CD4-positive, alpha-beta T cell treated with Interleukin-6 at 100 ng/mL for 8 hours (primary cell): Measurements from ENCODE around the gene GCLM.
A peak's percentile ranks its signal among the peaks of the same experiment; 100 is the strongest.
"Not testable (repeated sequence)": the region's sequence is repeated elsewhere in the genome, so short reads cannot be mapped to it uniquely, and the experiment has no call there.

ENCODE experiments used
- DNase-seq: peaks from one replicate; pipeline ENCODE4 v3.0.0-alpha.2; 2020; ENCODE audit warnings: mixed read lengths, low spot score

GCLM gene

GRCh38 chr1:93888900-93889299 lies 20.3 kb downstream of the GCLM start:
- DNase-seq, result no peak

DNA sequence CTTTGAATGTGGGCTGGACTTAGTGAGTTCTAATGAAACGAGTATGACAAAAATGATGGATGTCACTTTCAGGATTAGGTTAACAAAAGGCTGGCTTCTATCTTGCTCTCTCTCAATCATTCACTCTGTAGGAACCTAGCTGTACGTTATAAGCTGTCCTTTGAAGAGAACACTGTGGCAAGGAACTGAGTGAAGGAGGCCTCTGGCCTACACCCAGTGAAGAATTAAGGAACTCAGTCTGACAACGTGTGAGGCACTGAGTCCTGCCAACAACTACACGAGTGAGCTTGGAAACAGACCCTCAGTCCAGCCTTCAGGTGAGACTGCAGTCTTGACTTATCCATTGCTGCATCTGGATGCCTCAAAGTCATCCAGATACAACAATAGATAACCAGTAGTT lies 27.0 kb downstream of the GCLM start:
- DNase-seq, result no peak

GRCh38 chr1:93880731-93881130 lies 28.5 kb downstream of the GCLM start:
- no peak for DNase-seq

DNA sequence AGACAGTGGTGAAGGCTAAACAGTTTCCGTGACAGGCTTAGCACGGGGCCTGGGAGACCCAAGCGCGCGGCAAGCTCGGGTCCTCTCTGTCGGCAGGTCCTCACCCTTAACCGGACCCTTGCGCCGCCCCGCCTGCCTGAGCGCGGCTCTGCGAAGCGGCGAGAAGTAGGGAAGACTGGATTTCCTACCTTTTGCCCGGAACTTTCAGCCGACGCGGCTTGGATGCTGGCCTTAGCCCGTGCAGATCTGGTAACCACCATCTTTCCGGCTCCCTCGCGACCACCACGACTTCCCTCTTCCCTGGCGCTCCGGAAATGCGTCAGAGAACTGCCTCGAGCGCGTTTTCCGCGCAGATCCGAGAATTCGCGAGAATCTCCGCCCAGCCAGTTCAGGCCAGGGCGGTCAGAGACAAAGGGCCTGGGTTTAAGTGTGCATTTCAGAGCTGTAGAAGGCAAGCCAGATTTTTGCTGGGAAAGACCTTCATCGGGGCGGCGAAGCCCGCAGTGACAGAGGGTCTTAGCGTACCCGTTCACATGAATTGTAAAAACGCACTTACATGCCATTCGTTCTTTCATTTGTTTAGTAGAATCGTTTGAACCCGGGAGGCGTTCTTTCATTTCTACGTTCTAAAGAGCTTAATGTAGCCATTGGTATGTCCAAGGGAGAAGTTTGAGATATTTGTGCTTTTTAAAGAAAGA lies 30.2 kb downstream of the GCLM start, which contains the start of gene DNTTIP2:
TSS of gene DNTTIP2 (minus strand) at position 318 of the 698 bp plus-strand sequence. CDS start at position 260, 58 bp downstream.
- peak; percentile 85 for DNase-seq

DNA sequence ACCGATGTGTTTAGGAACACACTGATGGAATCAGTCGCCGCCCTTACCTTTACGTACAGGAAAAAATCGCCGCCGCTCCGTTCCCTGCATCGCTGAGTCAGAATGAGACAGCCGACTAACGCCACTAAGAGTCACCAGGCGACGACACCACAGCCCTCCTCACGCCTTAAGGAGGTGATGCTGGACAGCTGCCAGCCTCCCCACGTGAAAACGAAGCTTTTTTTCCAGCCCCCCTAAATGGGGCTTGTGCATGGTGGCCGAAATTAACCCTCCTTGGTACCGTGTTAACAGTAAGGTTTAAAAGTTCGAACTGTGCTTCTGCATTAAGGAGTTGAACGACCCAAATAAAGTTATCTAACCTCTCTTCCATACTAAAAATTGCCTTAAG lies 30.7 kb downstream of the GCLM start:
- peak; percentile 25 for DNase-seq

- DNase-seq, result no peak
These were observed 31.7 kb downstream of the GCLM start for GRCh38 chr1:93877529-93877928.

- no peak for DNase-seq
These were observed 33.0 kb downstream of the GCLM start for GRCh38 chr1:93876244-93876643.

DNA sequence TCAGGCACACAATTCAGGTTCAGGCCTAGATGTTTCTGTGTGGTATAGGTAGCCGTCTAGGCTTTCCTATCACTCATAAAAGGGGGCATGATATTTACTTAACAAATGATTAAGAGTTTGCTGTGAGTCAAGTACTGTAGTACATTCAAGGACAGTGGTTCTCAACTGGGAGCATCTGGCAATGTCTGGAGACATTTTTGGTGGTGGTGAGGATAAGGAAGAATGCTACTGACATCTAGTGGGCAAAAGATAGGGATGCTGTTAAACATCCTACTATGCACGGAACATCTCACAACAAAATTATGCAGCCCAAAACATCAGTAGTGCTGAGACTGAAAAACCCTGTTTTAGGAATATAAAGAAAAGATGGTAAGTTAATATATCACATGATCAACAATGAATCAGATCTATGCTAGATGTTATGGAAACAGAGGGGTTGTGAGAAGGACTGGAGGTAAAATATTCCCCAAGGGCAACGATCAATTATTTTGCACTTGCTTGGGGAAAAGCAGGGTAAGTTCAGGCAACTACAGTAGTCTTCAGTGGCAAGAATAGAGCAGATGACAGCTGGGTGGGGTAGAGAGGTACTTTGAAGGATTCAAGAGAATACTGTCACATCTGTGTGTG lies 35.1 kb downstream of the GCLM start:
- DNase-seq, result peak; percentile 48

GRCh38 chr1:93871366-93871765 lies 37.9 kb downstream of the GCLM start:
- DNase-seq, result no peak

DNA sequence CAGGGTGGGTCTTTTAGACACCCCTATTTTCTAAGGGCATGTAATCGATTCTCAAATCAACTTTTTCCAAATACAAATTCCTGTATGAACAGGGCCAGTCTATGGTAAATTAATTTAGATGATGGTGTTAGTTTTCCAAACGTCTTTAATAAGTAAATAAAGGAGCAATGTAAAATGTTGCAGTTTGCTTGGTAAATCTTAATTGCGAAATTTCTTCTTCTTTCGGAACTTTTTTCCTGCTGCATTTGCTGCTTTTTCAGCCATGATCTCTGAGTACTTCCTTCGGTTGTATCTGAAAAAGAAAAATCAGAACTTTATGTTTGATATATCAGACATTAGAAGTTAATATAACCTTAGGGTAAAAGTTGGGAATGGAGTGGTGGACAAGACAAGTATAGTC lies 39.6 kb downstream of the GCLM start:
- no peak for DNase-seq

- not testable (repeated sequence) for DNase-seq
These were observed 40.7 kb downstream of the GCLM start for GRCh38 chr1:93868492-93868891.

DNA sequence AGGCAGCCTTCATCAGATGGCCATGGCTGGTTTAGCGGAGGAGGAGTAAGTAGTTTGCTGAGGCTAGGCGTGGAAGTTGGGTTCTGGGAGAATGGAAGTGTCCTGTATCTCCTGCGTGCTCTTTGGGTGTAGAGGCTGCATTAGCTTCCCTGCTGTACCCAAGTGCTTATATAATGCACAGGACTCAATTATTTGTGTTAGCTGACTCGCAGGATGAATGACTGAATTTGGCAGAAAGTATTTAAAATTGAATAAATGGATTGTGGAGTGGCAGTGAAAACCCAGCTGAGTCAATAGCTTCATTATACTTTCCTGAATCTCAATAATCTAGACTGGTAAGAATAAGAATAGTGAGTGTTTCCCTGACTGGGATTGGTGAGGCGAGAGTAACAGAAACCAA lies 44.0 kb downstream of the GCLM start:
- DNase-seq, result no peak

DNA sequence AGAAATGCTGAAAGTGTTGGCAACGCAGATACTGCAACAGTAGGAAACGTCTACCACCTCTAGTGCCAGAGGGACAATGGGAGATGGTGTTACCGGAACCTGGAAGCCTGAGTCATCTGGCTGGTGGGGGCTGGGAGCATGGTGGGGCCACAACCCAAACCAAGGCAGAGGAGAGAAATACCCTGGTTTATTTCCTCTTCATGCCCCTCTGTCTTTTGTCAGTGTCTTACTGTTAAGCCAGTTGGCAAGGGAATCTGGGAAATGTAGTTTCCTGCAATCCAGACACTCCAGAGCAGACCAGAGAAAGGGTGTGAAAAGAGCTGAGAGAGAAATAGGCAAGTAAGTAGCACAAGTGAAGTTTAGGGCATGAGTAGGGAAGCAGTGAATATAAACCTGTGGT lies 45.1 kb downstream of the GCLM start:
- no peak for DNase-seq

DNA sequence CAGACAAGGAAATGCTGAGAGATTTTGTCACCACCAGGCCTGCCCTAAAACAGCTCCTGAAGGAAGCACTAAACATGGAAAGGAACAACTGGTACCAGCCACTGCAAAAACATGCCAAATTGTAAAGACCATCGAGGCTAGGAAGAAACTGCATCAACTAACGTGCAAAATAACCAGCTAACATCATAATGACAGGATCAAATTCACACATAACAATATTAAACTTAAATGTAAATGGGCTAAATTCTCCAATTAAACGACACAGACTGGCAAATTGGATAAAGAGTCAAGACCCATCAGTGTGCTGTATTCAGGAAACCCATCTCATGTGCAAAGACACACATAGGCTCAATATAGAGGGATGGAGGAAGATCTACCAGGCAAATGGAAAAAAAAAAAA lies 51.6 kb downstream of the GCLM start:
- DNase-seq, result not testable (repeated sequence)

DNA sequence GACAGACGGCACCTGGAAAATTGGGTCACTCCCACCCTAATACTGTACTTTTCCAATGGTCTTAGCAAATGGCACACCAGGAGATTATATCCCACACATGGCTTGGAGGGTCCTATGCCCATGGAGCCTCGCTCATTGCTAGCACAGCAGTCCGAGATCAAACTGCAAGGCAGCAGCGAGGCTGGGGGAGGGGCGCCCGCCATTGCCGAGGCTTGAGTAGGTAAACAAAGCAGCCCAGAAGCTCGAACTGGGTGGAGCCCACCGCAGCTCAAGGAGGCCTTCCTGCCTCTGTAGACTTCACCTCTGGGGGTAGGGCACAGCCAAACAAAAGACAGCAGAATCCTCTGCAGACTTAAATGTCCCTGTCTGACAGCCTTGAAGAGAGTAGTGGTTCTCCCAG lies 53.2 kb downstream of the GCLM start:
- DNase-seq, result not testable (repeated sequence)

- no peak for DNase-seq
These were observed 55.3 kb downstream of the GCLM start for GRCh38 chr1:93853940-93854339.

- no peak for DNase-seq
These were observed 57.4 kb downstream of the GCLM start for GRCh38 chr1:93851878-93852277.

GRCh38 chr1:93851327-93851712 lies 57.9 kb downstream of the GCLM start:
- DNase-seq, result no peak

DNA sequence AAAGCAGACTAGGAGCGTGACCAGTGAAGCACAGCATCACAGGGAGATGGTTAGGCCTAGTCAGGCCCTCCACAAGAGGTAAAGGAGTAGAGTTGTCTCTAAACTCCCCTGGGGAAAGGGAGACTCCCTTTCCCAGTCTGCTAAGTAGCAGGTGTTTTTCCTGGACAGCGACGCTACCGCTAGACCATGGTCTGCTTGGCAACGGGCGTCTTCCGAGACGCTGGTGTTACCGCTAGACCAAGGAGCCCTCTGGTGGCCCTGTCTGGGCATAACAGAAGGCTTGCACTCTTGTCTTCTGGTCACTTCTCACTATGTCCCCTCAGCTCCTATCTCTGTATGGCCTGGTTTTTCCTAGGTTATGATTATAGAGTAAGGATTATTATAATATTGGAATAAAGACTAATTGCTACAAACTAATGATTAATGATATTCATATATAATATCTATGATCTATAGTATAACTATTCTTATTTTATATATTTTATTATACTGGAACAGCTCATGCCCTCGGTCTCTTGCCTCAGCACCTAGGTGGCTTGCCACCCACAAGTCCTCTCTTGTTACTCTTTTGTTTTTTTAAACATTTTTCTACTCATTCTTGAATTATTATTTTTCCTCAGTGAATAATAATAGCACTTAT lies 58.4 kb downstream of the GCLM start:
- not testable (repeated sequence) for DNase-seq

DNA sequence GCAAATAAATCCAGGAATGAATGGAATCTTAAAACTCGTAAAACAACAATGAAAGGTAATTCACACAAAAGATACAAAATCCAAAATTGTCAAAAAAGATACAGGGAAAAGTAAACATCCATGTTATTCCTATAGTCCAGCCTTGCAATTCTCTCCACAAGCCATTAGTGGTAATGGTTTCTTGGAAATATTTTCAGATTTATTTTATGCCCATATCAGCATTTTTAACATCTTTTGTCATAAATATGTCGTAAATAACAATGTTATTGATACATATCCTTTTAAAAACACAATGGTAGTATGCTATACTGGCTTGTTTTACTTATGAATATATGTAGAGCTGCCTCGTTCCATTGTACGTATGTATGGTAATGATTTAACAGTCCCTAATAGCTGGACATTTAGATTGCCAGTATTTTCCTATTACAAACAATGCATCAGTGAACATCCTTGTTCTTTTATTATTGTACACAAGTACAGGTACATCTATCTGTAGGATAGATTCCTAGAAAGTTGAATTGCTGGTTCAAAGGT lies 60.8 kb downstream of the GCLM start:
- no peak for DNase-seq

DNA sequence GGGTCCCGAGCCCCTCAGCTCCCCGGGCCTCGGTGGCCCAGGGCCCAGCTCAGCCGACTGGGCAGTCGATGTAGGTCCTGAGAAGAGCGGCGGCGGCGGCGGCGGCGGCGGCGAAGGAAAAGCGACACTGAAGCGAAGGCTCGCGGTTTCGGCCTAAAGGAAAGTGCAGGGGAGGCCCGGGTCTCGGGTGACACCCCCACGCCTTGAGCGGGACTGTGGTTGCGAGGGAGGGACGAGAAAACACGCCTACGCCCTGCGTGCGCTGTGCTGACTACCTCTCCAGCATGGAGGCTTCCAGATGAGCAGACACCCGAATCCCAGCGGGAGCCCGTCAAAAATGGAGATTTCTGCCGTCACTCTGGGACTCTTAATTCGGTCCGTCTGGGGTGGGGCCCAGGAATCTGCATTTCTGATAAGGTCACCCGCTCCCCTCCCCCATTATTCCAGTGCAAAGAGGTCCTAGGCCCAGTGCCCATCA lies 61.4 kb downstream of the GCLM start:
- peak; percentile 71 for DNase-seq

- DNase-seq, result peak; percentile 88
These were observed 62.0 kb downstream of the GCLM start for GRCh38 chr1:93846992-93847810.
